NCI-H526 treated with DMSO at 0.1 percent for 48 hours (cell line): ENCODE results near the gene SART1.
"Not testable (repeated sequence)": the region's sequence is repeated elsewhere in the genome, so short reads cannot be mapped to it uniquely, and the experiment has no call there.

ENCODE experiments used
- DNase-seq: peaks from one replicate; lab custom pipeline; 2025; lab: John Stamatoyannopoulos, UW

The SART1 gene

DNA sequence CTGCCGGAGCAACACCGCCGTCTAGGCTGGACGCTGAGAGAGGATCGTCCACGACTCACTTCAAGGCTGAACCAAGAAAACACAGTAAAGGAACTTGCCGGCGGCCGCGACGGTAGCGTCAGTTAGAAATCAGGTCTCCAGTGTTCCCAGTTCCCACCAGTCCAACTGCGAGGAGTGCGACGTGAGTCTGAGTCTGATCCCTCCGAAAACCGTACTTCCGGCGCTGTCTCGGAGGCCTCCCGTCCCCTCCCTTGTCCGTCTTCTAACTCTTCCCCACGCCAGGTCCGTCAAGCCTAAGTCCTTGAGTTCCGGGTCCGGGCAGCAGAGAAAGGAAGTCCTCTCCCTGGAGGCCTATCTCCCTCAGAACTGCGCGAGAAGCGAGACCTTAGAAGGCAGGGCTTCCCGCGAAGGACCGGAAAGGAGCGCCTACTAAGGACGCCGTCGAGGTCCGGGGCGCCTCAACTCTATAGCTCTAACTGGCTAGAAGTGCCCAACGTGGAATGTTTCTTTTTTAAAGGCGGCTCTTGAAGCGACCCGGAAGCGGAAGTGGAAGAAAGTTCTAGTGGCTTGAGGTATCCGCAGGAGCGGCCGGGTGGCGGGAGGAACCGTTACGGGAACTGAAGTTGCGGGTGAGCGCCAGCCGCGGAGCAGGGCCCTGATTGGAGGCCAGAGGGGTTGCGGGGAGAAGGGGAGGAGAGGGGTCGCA, 40.6 kb downstream of the SART1 start, which contains the start of the genes BANF1 and EIF1AD:
Gene BANF1 (plus strand): TSS at position 562 of the 706 bp plus-strand sequence. CDS start 748 bp downstream, outside the sequence.
Gene EIF1AD (minus strand): TSS at position 216 of the 706 bp plus-strand sequence. CDS start 1,768 bp downstream, outside the sequence.
- peak; percentile 100 for DNase-seq

DNA sequence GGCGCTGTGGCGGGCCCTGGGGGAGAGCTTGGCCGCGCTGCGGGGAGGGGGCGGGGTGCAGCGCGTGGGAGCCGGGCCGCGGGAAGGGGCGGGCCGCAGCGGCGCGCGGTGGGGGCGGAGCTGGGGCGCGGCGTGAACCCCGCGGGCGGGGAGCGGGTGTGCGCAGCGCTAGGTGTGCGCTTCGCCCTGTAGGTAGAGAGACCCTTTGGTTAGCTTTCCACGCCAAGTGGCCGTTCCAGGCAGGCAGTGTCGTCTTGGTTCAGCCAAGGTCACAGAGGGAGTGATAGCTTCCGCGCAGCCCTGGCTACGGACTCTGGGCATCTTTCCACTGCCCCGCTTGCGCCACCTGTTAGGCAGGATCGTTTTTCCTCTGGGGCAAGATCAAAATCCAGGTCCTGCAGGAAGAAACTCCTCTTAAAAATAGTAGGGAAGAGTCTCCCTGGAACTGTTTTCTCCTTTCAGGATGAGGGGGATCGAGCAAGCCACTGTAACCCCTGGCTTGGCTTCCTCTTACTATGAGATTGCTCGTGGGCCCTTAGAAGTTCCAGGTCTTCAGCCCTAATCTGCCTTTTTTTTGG, 41.2 kb downstream of the SART1 start:
- no peak for DNase-seq

DNA sequence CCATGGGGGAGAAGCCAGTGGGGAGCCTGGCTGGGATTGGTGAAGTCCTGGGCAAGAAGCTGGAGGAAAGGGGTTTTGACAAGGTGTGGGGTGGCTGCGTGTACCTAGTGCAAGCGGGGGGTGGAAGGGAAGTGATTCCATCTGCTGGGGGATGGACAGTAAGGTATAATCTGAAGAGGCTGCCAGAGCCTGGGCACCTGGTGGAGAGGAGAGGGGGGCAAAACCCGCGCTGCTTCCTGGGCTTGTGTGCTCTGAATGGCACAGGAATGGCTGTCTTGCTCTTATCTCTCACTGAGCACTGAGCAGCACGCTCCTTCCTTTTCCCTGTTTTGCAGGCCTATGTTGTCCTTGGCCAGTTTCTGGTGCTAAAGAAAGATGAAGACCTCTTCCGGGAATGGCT, 41.8 kb downstream of the SART1 start:
- no peak for DNase-seq

DNA sequence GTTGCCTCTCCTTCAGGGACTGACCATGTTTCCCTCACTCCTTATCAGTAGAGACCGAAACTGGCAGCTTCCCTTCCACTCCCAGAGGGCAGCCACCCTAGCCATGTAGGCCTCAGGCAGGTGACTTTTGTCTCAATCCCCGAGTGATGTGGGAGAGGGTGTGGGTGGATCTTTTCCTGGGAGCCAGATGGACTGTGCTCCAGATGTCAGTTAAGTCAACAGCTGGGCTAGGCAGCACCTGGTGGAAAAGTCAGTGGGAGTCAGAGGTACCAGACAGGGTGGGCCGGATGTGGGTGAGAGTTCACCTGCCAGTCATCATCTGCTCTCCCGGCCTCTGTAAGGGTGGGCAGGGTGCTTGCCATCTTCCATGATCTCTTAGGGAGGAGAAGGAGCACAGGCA, 42.7 kb downstream of the SART1 start:
- DNase-seq = no peak

DNA sequence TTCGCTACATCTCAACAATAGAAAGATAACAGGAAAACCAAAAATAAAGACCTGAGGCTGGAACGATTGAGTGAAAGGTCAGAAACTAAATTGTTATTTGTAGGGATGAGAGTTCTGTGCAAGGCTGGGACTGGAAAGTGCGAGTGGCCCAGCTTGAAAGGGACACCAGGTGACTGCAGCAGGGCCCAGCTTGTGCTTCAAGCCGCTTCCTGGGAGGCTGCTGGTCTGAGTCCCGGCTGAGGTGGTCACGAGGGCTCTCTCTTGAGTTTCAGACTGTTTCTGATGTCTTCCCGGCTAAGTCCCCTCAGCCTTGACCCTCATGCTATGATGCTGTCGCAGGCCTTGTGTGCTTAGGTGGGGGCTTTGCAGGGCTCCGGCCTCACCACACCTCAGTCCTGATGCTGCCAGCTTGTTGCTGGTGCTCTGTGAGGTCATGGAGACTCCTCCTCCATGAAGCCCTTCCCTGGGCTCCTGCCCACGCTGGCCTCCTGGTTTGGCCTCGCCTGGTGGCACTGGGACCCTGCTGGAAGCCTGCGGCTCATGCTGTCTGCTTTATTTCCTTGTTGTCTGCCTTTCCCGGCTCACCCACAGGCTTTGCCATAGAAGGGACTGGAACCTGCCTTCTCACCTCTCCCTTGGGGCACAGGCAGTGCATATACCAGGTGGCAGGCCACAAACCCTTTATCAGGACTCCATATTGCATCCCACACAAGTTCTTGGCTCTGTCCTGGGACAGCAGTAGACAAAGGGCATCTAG, 44.8 kb downstream of the SART1 start:
- DNase-seq = no peak

DNA sequence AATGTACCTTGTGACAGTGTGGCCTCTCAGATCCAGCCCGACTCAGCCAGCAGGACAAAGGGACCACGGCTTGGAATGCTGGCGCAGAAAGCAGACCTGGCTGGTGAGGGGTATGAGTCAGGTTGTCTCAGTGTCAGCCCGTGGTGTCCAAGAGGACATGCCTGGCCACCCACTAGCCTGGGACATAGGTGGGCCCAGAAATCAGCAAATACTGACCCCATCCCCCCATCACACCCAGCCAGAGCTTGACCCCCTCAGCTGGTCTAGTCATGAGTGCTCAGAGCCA, 45.3 kb downstream of the SART1 start:
- no peak for DNase-seq

DNA sequence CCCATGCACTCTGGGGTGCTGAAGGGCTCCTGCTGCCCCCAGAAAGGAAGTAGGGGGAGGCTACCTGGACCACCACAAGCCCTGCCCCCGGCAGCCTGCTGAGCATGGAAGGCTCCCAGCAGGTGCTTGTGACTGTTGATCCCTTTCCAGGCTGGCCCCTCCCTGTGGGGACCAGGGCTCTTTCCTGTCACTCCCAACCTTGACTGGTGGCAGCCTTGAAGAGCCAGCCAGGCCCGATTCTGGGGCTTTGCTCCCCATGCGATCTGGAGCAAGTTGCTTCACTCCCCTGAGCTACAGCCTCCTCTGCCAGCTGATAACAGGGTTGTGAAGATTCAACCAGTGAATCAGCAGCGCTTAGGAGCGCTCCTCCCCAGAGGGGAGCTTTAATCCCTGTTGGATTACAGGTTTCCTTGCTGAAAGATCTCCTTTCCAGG, 45.7 kb downstream of the SART1 start:
- DNase-seq = no peak

DNA sequence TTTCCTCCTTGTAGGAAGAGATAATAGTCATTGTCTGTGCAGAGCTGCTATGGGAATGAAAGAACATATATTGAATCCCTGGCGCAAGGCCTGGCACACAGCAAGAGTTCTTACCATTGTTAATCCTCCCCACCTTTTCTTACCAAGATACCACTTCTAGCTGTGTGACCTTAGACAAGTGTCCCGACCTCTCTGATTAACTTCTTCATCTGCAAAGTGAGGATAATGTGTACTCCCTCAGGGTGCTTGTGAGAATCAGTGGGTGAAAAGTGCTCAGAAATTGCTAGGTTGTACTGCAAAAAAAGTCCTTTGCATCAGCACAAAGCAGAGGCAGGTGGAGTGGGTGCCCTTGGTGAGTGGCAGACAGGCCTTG, 46.5 kb downstream of the SART1 start:
- no peak for DNase-seq

DNA sequence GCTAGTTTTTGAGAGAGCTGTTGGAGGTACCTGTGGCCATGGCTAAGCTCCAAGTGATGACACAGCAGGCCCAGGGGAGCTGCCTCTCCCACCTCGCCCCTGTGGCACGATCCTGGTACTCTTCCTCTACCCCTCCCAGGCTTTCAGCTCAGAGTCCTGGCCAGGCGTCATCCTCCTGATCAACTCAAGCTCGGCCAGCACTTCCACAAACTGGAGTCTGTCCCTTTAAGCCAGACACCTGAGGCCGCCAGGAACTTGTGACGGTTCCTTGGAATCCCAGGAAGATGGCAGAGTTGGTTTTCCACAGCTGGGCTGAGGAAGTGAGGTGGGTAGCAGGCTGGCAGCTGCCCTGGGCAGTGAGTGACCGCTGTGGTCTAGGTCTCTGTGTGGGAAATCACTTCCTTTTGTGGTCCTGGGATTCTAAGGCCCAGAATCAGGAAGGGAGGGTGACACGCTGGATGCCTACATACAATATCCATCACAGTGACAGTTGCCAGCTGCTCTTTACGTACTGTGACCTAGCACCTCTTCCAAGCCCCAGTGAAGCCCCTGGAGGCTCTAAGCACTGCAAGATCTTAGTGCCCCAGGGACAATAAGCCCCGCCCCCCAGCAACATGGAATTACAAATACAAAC, 47.1 kb downstream of the SART1 start:
- no peak for DNase-seq

DNA sequence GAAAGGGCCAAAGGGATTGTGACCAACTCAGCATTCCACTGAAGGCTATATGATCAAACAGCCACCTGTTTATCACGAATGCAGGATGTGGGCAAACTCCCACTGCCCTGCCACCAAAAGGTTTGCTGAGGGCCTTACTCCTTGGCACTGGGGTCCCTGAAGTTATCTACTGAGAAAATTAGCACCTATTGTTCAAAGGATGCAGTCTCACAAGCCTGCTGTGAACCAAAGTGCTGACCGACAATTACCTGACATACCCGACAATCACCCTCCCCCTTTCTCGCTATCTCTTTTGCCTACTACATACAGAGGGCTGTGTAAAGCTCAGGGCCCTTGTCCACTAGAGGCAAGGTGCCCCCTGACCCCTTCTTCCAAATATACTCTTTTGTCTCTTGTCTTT, 48.5 kb downstream of the SART1 start:
- DNase-seq = not testable (repeated sequence)

DNA sequence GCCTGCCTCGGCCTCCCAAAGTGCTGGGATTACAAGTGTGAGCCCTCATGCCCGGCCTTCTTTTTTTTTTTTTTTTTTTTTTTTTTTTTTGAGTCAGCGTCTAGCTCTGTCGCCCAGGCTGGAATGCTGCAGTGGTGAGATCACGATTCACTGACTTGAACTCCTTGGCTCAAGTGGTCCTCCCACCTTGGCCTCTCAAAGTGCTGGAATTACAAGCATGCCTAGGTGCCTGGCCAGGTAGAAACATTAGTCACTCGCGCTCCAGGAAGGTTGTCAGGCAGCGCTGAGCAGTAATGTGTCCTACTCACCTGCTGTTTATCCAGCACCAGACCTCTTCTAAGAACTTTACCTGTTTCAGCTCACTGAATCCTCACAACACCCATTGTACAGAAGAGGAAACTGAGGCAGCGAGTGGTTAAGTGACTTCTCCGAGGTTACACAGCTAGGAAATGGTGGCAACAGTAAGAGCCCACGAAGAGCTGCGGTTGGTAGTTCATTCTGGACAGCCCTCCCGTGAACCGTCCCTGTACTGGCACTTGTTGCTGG, 49.8 kb downstream of the SART1 start:
- DNase-seq = no peak

DNA sequence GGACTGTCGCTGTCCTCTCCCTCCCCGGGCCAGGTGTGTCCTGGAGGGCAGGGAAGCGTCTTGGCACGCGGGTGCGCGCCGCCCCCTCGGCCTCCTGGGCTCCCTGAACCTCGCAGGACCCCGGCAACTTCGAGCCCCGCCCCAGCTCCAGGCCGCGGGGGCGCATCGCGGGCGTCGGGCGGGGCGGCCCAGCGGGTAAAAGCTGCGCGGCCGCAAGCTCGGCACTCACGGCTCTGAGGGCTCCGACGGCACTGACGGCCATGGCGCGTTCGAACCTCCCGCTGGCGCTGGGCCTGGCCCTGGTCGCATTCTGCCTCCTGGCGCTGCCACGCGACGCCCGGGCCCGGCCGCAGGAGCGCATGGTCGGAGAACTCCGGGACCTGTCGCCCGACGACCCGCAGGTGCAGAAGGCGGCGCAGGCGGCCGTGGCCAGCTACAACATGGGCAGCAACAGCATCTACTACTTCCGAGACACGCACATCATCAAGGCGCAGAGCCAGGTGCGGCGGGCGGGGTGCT, 50.3 kb downstream of the SART1 start, which contains the start of gene CST6:
Gene CST6 (plus strand): TSS at position 224 of the 519 bp plus-strand sequence. CDS start 37 bp downstream, at position 261.
- DNase-seq = no peak

DNA sequence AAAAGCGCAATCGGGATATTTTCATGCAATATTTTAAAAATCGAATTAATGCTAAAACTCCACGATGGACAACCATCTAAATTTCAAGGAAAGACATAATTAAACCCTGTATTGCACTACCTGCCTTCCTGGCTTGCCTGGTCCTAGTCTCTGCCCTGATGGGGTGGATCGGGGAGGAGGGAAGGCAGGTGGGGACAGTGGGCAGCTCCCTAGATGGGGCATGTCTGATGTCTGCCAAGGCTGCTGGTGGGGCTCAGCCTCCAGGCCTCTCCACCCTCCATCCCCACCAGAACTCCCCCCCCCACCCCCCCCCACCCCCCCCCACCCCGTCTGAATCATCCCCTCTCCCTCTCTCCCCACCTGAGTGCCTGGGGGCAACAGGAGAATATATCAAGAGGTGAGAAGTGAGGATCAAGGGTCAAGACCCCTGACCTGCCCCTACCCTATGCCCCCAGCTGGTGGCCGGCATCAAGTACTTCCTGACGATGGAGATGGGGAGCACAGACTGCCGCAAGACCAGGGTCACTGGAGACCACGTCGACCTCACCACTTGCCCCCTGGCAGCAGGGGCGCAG, 50.9 kb downstream of the SART1 start:
- no peak for DNase-seq

DNA sequence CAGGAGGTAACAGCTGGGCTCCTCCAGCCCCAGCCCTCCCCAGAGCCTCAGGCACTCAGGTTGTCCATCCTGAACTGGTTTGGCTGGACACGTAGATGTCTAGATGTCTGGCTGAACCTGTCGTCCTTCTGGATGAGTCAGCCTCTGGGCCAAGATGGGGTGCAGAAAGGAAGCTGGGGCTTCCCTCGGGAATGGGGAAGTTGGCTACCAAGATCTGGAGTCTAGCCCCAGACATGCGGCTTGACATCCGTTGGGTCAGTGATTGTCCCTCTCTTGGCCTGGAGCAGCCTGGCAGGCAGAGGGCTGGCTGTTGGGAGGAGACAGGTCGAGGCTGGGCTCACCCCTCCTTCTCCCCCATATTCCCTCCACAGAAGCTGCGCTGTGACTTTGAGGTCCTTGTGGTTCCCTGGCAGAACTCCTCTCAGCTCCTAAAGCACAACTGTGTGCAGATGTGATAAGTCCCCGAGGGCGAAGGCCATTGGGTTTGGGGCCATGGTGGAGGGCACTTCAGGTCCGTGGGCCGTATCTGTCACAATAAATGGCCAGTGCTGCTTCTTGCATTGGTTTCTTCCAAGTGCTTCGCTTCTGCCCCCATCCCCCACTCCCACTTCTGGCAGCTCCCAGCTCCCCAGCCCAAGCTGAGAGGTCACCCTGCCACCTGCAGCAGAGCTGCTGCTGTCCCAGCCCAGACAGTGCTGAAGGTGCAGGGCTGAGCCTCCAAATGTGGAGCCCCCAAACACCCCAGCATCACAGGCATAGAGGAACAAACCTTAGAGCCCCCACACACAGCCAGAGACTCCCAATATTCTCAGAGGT, 51.6 kb downstream of the SART1 start:
- no peak for DNase-seq

DNA sequence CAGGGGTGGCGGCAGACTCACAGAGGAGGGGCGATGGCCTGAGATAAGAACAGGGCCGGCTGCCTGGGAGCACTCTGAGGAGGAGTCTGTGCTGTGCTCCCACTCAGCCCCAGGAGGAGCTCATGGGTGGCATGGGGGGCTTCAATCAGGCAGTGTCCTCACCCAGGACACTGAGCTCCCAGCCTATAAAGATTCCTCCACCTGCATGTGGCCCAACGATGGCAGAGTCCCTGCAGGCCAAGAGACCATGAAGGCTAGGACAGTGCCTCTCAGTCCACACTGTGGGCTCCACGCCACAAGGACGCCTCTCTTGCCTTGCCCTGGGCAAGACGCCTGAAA, 52.2 kb downstream of the SART1 start:
- no peak for DNase-seq

DNA sequence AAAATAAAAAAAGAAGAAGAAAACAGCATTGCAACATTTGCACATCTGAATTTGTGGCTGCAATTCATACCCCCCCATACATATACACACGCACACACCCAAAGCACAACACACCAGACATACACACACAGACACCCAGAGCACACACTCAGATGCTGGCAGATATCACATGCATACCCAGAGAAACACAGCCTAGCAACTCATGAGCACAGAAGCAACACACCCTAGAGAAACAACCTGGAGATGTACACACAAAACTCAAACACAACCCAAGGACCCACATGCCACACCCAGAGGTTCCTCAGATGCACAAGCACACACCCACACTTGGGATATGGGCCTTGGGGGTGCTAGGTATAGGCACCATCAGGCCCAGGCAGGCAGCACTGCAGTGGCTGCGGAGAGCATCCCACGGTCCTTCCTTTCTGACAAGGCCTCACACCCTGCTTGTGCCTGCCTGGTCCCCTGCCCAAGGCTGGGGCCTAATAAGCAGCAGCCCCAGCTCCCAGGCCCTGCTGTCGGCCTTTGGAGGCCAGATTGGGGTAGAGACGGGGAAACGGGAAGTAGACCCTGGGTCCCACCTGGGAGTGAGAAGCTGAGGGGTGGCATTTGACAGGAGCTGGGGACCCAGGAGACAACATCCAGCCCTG, 53.4 kb downstream of the SART1 start:
- DNase-seq = no peak

DNA sequence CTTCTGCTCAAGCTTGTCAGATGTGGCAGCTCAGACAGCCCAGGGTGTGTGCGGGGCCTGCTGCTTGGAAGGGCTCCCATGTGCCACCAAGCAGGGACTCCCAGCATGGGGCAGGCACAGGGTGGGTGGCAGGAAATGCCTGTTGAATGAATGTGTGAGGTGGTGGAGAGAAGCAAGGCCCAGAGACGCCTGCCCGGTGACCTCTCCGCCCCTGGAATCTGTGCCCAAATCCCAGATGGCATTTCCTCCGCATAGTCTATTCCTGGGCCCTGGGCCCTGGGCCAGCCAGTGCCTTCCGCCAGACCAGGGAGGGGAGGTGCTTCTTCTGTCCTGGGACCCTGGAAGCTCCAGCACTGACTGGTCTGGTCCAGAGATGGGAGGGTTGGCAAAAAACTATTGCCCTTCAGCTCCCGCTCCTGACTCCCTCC, 53.9 kb downstream of the SART1 start:
- no peak for DNase-seq

DNA sequence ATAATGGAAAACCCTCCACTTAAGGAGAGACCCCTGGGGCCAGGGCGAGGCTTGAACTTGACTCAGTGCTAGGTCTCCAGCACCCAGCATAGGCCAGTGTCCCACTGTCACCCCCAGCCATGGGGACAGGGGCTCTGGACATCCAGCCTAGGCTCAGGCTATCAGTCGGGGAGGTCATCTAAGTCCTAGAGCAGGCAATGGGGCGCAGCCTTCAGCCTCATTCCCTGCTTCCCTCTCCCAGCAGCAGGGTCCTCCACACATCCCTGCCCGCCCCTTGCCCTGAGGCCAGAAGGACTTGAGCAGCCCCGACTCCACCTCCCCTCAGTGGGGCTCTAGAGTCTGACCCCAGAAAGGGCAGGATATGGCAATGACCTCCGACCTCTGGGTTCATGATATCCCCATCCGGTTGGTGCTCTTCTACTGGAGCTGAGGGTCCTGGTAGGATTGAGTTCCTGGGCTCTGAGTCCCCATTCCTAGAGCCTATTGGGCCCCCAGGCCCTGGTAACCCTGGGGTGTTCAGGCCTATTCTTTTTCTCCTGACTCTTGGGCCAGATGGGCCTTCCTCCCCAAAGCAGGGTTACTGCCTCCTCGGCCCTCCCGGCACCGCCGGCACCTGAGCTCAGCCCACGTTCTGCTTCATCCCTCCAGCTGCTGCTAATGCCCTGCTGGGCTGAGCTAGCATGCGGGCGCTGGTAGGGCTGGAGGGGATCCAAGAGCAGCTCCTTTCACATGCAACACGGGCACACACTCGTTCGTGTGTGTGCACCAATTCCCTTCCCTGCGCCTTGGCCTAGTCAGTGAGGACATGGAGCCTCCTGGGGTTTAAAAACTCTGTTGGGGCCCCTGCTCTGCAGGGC, 54.6 kb downstream of the SART1 start:
- no peak for DNase-seq

DNA sequence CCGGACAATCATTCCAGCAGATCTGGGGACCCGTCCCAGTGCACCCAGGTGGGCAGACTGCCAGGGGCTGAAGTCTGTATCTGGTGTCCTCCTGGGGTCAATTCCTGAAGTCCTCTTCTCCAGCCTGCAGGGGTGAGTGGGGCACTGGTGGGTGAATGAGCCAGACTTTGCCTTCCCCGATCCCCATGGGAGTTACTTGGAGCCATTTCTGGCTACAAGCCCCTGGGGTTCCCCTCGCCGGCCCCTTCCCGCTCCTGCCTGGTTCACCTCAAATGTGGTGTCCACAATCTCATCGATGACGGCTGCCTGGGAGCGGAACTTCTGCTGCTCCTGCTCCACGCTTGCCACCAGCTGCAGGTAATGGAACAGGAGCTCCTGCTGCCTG, 55.3 kb downstream of the SART1 start:
- DNase-seq = no peak

DNA sequence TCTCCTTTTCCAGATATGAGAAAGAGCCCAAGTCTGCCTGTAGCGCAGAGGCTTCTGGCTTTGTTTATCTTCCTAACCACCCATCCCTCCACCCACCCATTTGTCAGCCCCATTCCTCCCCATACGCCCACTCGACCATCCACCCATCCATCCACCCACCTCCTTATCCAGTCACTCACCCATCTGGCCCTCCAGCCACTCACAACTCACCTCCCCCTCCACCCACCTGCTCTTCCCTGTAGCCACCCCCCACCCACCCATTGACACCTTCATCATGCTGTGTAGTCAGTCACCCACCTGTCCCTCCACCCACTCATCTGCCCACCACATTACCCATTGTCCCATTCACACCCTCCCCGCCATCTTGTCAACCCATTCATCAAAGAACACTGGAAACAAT, 55.8 kb downstream of the SART1 start:
- DNase-seq = no peak
